Ectodermal cell (in vitro differentiated cells): ENCODE results near the gene ZHX3.
A peak's percentile ranks its signal among the peaks of the same experiment; 100 is the strongest.

ENCODE experiments used
- H3K27ac ChIP-seq: 2 replicates; pipeline ENCODE4 v1.7.0; 2013; ENCODE audit warnings: mild to moderate bottlenecking, low read depth, low read length; ENCODE audit not compliant: insufficient read depth, poor library complexity, severe bottlenecking
- H3K27me3 ChIP-seq: 2 replicates; pipeline ENCODE4 v1.7.0; 2013; ENCODE audit warnings: mild to moderate bottlenecking, low read length; ENCODE audit not compliant: insufficient read depth, control insufficient read depth, poor library complexity, severe bottlenecking
- H3K36me3 ChIP-seq: one replicate; pipeline ENCODE4 v1.7.0; 2013; ENCODE audit warnings: low read length; ENCODE audit not compliant: control insufficient read depth, insufficient read depth
- H3K4me1 ChIP-seq: one replicate; pipeline ENCODE4 v1.7.0; 2013; ENCODE audit warnings: low read length; ENCODE audit not compliant: control insufficient read depth, insufficient read depth
- H3K4me3 ChIP-seq: 2 replicates; pipeline ENCODE4 v1.7.0; 2013; ENCODE audit warnings: low read depth, low read length, control low read depth; ENCODE audit not compliant: insufficient read depth
- H3K9me3 ChIP-seq: 2 replicates; pipeline ENCODE4 v1.7.0; 2013; ENCODE audit warnings: mild to moderate bottlenecking, low read length, moderate library complexity; ENCODE audit not compliant: control insufficient read depth
- WGBS, 2 experiments: methylation state at CpG; one replicate each; pipeline ENCODE4 v1.1.7; 2013; ENCODE audit warnings: missing lambda C conversion rate in 2 of 2; 5-methylcytosine and 5-hydroxymethylcytosine counted together

The ZHX3 gene

DNA sequence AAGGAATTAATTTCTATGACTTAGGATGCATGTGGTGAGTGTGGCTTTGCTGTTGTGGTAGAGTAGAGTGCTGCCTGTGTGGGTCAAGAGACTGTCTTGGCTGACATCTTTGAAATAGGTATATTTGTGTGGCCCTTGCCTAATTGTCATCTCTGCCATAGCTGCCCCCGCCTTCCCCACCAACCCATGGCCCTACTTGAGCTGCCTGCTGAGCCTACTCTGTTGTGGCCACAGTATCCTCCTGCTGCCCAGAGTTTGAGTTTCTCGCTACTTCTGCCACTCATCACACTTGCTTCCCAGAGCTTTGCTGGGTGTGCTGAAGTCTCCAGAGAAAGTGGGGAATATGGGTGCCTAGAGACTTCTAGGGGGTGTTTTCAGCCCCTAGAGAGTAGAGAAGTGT is 172.2 kb downstream of the ZHX3 start:
- Histone ChIP-seq H3K9me3 (no peaks in the 10 kb centered on the region), H3K27ac (no peak overlapping the region), H3K4me1 (peaks cover 21% of the 10 kb centered on the region), H3K27me3 (no peaks in the 10 kb centered on the region), H3K36me3 (no peaks in the 10 kb centered on the region), H3K4me3 (no peak overlapping the region)
- 97% methylated on average over 2 of the region's 2 CpGs for WGBS, 2 experiments

DNA sequence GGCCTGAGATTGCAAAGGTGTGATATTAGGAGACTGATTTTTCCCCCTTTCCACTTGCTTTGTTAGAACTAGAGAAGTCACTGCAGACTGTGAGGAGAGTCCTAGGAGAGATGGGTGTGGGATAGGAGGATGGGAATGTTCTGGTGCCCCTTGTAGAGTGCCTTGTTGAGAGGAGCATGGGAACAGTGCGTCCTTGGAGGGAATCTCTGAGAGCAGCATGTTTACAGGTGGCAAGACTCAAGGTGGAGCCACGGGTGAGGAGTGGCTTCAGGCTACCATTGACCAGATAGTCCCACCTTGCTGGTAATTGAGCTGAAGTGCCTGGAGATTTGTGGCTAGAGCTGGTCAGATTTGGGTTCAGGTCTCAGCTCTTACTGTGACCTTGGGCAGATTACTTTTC is 174.2 kb downstream of the ZHX3 start:
- H3K4me1 ChIP-seq, result peaks cover 38% of the 10 kb centered on the region
- no peaks in the 10 kb centered on the region for H3K27me3 ChIP-seq
- H3K36me3 ChIP-seq, result no peaks in the 10 kb centered on the region
- 92 to 93% methylated on average over 2 of the region's 2 CpGs for WGBS, 2 experiments
- no peaks in the 10 kb centered on the region for H3K9me3 ChIP-seq
- no peak overlapping the region for H3K27ac ChIP-seq
- H3K4me3 ChIP-seq, result no peak overlapping the region

DNA sequence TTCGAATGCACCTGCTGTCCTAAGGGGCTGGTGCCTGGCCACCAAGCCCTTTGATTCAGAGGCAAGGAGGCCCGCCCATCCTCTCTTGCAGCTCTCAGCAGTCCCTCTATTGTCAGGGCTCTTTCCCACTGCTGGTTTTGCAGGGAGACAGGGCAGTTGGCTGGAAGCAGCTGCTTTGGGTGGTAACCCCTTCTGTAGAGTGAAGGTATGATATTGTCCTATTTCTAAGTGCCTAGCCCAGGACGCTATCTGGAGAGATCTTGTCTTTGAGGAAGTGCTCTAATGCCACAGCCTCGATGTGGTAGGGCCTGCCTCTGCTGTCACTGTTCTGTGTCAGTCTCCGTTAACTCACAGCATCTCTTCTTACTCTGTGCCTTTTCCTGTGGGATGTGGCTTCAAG is 174.6 kb downstream of the ZHX3 start:
- 80 to 86% methylated on average over 5 of the region's 5 CpGs for WGBS, 2 experiments
- no peak overlapping the region for H3K4me3 ChIP-seq
- H3K27ac ChIP-seq, result no peak overlapping the region
- no peaks in the 10 kb centered on the region for H3K36me3 ChIP-seq
- peaks cover 38% of the 10 kb centered on the region for H3K4me1 ChIP-seq
- no peaks in the 10 kb centered on the region for H3K27me3 ChIP-seq
- H3K9me3 ChIP-seq, result no peaks in the 10 kb centered on the region

DNA sequence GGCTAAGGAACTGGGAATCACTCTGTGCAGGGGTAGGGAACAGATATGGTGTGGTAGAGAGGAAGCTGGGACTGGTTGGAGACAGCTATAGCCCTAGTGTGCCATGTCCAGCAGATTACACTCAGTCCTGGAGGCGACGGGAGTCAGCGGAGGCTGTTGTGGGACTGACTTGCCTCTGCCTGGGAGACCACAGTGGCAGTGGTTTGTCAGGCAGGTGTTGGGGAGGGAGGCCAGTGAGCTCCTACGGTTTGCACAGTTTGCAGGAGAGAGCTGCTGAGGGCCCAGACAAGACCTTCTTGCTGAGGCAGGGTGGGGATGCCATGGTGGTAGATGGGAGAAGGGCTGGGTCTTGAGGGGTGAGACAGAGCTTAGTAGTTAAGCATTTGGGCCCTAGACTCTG is 175.3 kb downstream of the ZHX3 start:
- 88 to 90% methylated on average over 4 of the region's 4 CpGs for WGBS, 2 experiments
- Histone ChIP-seq H3K4me3 (no peak overlapping the region), H3K4me1 (peaks cover 38% of the 10 kb centered on the region), H3K9me3 (no peaks in the 10 kb centered on the region), H3K27me3 (no peaks in the 10 kb centered on the region), H3K36me3 (no peaks in the 10 kb centered on the region), H3K27ac (no peak overlapping the region)

DNA sequence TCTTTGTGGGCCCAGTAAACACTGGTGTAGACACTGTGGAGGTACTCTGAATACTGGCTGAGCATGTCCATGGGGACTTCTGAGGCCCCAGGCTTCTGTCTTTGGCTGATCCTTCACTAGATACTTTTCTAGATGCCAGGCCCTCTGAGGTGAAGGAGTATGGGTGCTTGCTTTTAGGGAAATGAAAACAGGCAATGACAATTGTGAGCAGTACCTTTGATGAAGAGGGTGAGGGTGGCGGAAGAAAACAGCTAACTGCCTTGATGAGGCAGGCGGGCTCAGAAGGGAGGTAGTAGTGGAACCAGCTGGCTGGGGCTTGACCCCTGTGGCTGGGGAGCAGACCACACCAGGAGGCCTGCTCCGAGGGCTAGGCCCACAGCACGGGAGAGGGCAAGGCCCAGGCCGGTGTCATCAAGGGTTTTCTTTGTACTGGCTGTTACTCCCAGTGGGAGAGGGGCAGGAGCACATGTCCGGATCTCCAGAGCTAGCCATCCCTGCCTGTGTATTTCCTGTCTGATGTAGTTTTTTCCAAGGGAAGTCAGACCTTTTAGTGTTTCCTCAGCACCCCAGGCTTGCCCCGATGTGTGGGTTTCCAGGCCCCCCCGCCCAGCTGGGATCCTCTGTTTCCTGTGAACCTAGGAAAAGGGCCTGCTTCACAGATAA is 176.2 kb downstream of the ZHX3 start:
- peaks cover 40% of the 10 kb centered on the region for H3K4me1 ChIP-seq
- H3K9me3 ChIP-seq, result no peaks in the 10 kb centered on the region
- H3K27ac ChIP-seq, result no peak overlapping the region
- no peaks in the 10 kb centered on the region for H3K36me3 ChIP-seq
- WGBS, 2 experiments, result 72 to 74% methylated on average over 8 of the region's 8 CpGs
- H3K27me3 ChIP-seq, result no peaks in the 10 kb centered on the region
- H3K4me3 ChIP-seq, result no peak overlapping the region

DNA sequence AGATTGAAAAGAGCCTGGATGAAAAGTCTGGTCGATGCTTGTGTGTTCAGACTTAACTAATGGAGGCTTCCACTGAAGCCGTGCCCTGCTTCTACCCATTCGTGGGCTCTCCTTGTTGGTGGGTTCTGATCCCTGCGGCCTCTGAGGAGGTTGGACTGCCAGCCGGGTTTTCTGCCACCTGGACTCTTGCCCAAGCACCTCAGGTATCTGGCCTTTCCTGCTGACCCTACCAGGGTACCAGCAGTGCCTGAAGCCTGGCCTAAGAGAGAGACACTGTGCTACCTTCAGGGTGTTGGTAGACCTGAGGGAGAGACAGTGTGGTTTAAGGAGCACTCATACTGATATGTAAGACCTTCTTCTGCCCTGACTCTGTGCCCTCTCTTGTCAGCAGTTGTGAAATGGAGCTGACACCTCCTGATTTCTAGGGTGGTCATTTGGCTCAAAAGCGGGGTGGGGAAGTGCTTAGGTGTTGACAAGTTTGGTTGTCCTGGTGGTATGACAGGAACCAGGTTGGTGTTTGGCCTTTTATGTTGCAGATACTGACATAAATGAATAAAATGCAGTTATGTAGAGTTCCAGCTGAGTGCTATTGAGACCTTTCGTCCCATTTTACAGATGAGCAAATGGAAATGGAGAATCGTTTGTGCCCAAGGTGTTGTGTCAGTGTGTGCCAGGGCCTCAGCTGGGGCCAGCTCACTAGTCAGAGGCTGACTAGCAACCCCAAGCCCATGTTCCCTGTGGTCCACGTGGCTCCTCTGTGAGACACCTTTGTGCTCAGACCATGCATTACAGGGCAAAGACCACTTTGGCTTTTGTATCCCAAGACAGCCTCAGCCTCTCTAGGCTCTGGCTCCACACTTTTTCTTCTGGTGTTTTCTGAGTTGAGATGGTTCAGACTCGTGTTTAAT is 177.1 kb downstream of the ZHX3 start:
- 86% methylated on average over 10 of the region's 10 CpGs for WGBS, 2 experiments
- H3K9me3 ChIP-seq, result no peaks in the 10 kb centered on the region
- H3K27ac ChIP-seq, result no peak overlapping the region
- H3K4me3 ChIP-seq, result no peak overlapping the region
- no peaks in the 10 kb centered on the region for H3K27me3 ChIP-seq
- no peaks in the 10 kb centered on the region for H3K36me3 ChIP-seq
- peaks cover 44% of the 10 kb centered on the region for H3K4me1 ChIP-seq

DNA sequence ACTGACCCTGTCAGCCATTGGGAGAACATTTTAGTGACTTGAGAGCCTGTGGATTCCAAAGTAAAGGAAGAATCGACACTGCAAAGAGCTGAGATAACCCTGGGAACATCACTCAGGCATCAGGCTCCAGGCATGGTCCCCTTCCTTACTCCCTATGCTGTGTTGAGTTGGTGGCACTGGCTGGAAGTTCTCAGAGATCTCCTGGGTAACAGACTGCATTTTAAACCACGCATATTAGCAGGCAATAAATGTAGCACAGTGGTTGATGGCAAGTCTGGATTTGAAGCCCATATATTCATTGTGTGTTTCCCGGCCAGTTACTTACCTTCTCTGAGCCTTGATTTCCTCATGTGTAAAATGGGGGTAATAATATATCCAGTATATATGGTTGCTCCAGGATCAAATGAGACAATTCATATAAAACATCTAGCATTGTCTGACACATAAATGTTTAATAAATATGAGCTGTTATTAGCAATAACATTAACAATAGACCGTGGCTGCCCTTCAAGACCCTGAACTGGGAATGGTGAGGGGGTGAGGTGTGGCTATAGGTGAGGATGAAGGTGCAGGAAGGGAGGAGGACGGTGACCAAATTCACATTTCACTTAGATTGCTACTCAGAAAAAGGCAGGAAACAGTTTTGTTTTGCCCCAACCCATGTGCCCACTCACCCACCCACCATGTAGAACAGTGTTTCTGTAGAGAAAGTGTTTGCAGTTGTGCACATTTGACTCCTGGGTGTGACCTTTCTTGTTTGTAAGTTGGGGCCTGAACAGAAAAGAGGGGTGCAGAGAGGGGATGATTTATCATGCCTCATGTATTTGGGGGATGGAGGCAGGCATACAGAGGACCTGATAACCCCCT is 178.1 kb downstream of the ZHX3 start:
- Histone ChIP-seq H3K27ac (no peak overlapping the region), H3K36me3 (no peaks in the 10 kb centered on the region), H3K4me1 (peaks cover 44% of the 10 kb centered on the region), H3K4me3 (peak overlapping the region; percentile 91), H3K27me3 (no peaks in the 10 kb centered on the region), H3K9me3 (no peaks in the 10 kb centered on the region)
- 87 to 91% methylated on average over 5 of the region's 5 CpGs for WGBS, 2 experiments

DNA sequence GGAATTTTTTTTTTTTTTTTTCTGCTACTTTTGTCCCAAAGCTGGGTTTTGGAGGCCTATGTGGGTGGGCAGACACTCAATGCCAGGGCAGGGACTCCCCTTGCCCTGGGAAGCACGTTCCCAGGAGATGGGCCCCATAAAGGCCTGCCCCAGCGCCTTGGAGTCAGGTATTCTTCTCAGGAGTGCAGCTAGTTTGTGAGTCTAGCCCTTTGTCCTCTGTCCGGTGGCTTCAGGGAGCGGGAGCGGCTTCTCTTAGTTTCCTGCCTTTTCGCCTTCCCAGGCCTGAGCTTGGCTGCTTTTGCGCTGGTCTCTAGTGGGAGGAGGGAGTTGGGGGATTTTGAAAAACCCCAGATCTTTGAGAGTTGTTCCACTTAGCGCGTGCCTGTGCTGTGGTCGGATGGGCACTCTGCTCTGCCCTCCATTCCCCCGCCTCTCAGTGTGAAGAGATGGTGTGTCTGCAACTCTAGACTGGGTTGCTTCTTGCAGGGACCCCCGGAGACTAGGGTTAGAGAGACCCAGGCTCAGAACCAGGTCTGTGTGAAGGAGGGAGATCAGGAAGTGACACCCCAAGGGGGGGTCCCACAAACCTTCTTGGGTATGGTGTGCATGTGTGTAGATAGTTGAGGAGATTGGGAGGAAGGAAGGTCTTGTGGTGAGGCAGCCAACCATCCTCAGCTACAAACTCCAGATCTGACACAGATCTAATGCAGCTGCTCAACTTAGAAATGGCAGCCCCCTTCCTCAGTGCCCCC is 178.9 kb downstream of the ZHX3 start:
- Histone ChIP-seq H3K27ac (no peak overlapping the region), H3K27me3 (no peaks in the 10 kb centered on the region), H3K36me3 (no peaks in the 10 kb centered on the region), H3K4me3 (peak overlapping the region; percentile 91), H3K9me3 (no peaks in the 10 kb centered on the region), H3K4me1 (peaks cover 44% of the 10 kb centered on the region)
- WGBS, 2 experiments, result 24% methylated on average over 12 of the region's 12 CpGs

DNA sequence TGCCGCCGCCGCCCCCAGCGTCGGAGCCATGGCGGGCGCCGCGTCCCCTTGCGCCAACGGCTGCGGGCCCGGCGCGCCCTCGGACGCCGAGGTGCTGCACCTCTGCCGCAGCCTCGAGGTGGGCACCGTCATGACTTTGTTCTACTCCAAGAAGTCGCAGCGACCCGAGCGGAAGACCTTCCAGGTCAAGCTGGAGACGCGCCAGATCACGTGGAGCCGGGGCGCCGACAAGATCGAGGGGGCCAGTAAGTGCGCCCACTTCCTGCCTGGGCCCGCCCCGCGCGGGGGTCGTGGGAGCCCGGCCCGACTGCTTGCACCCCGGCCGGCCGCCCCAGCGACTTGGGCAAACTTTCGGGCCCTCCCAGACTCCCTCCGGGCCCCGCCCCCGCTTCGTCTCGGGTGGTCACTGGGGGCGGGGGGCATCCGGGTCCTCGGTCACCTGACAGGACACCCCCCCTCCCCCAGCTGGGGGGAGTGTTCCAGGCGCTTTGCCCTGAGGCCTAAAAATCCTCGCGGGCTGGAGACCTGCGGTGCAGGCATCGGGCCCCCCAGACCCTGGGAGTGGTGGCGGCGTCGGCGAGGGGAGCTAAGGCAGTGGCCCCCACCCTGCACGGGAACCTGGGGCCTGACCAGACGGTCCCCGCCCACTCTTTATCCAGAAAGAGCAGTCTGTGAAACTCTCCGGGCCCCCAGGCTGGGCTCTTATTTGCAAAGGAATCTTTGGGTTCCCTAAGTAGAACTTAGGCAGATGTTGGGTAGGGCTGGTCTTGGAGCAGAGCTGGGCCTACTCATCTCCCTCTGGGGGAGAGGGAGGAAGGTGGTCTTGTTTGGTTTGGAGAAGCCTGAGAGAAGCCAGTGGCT is 179.7 kb downstream of the ZHX3 start:
- Histone ChIP-seq H3K4me3 (peak overlapping the region; percentile 91), H3K27me3 (no peaks in the 10 kb centered on the region), H3K4me1 (peaks cover 44% of the 10 kb centered on the region), H3K9me3 (no peaks in the 10 kb centered on the region), H3K36me3 (no peaks in the 10 kb centered on the region), H3K27ac (peak overlapping the region; percentile 98)
- 0% methylated on average over 66 of the region's 66 CpGs for WGBS, 2 experiments
